ENCODE results near the gene ATF7.

DNA sequence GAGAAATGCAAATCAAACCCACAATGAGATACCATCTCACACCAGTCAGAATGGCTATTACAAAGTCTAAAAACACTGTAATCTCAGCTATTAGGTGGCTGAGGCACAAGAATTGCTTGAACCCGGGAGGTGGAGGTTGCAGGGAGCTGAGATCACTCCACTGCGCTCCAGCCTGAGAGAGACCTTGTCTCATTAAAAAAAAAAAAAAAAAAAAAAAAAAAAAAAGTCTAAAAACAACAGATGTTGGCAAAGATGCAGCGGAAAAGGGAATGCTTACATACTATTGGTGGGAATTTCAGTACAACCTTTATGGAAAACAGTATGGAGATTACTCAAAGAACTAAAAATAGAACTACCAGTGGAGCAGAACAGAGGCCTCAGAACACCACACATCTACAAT, 19.0 kb upstream of the ATF7 start:
- TF ChIP-seq, protein P1, sequence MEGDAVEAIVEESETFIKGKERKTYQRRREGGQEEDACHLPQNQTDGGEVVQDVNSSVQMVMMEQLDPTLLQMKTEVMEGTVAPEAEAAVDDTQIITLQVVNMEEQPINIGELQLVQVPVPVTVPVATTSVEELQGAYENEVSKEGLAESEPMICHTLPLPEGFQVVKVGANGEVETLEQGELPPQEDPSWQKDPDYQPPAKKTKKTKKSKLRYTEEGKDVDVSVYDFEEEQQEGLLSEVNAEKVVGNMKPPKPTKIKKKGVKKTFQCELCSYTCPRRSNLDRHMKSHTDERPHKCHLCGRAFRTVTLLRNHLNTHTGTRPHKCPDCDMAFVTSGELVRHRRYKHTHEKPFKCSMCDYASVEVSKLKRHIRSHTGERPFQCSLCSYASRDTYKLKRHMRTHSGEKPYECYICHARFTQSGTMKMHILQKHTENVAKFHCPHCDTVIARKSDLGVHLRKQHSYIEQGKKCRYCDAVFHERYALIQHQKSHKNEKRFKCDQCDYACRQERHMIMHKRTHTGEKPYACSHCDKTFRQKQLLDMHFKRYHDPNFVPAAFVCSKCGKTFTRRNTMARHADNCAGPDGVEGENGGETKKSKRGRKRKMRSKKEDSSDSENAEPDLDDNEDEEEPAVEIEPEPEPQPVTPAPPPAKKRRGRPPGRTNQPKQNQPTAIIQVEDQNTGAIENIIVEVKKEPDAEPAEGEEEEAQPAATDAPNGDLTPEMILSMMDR (IDR thresholded peaks at IDR 0.05) = no peak
- no peak for TF ChIP-seq POLR2A (IDR thresholded peaks at IDR 0.05)

Measured in breast epithelium (tissue), 3 donors.